ENCODE results near the gene PLAA. TPM values are rescaled to one million over a fixed set of nuclear protein-coding genes. Genes with fewer than 3 reads are reported as not detected.

The PLAA gene
- total RNA-seq, 2 experiments from 2014 or later, result 30.1 to 34.1 TPM

DNA sequence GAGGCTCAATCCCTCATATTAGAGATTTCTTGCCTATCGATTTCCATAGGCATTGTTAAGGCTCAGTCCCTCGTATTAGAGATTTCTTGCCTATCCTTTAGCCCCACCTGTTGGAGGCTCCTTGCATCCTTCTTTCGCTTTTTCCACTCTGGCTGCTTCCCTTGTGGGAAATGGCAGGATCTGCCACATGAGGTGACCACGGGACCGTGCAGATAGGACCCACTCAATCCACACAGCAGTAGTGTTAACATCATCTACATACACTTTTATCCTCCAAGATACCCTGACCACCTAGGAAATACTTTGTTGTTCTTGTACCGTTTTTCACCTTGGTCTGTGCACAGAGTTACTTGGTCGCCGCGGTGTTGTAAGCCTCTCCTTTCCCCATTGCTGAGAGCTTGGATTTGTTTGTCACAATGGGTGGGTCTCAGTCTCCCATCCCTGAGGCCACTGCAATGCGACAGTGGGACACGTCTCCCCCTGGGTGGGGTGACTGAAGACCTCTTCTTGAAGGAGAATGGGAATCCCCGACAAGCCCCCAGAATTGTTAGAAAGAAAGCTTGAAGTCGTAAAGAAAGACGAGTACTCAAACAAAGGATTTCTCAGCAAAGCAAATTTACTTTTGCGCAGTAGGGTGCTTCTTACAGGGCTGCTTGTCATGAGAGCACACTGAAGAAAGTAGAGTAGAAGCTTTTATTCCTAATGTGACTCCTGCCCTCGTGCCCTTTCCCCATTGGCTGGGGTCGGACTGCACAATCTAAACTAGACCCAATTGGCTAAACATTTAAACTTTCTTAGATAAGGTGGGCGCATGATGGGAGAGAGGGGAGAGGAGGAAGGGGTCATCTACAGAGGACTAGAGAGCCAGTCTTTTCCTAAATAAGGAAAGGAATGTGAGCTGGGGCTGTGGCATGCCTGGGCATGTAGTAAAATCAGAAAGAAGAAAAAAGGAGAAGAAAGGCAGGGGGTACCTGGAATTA is 29.0 kb upstream of the PLAA start:
- TF ChIP-seq CTCF (IDR thresholded peaks at IDR 0.05), result peak; percentile 34
- H3K4me1 ChIP-seq (ENCODE audit: insufficient read depth, low read length), result no peaks in the 10 kb centered on the region
- Mint-ChIP-seq H3K9me3 (no peaks in the 10 kb centered on the region), H3K27ac (no peak overlapping the region), H3K4me3 (no peak overlapping the region), H3K4me1 (ENCODE audit: low read depth) (no peaks in the 10 kb centered on the region), H3K27me3 (no peaks in the 10 kb centered on the region), H3K36me3 (ENCODE audit: low read depth) (peaks cover 16% of the 10 kb centered on the region)
- H3K27me3 ChIP-seq (ENCODE audit: control insufficient read depth in 1 of 2, insufficient read depth in 2 of 2, low read length in 2 of 2), result no peaks in the 10 kb centered on the region
- ATAC-seq (ENCODE audit: poor library complexity) (no peak), DNase-seq (peak in 4 of 14 experiments; percentile 22 to 49 (median 36))
- no peaks in the 10 kb centered on the region for H3K36me3 ChIP-seq (ENCODE audit: insufficient read depth, low read length)
- no peaks in the 10 kb centered on the region for H3K9me3 ChIP-seq (ENCODE audit: control insufficient read depth in 1 of 2, insufficient read depth in 1 of 2, low read length in 2 of 2)
- H3K27ac ChIP-seq (ENCODE audit: low read depth in 1 of 2, low read length in 2 of 2), result no peak overlapping the region
- CTCF ChIA-PET, result no interaction called here
- intact Hi-C loops (cut with DNase I, micrococcal nuclease), result loop anchor here in 1 of 2 experiments (2.0 kb wide), 1 partner anchor 231 kb away; no protein-coding TSS in a partner anchor
- POLR2A ChIA-PET, result no interaction called here
- H3K4me3 ChIP-seq (ENCODE audit: low read length), result no peak overlapping the region

DNA sequence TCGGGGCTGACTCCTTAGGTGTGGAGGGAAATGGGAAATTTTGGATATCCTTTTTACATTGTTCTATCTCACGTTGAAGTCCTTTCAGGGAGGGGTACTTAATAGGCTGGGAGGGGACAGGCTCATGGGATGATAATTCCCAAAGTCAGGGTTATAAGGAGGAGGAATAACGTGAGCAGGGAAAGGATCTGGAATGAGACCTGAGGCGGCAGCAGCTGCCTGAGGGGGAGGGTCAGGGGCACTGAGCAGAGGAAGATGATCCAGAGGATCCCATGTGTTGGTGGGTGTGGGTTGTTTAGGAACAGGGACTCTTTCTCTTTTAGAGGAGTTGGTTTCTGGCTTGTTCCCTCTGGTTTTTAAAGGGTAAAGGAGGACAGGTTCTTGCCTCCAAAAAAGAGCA is 27.9 kb upstream of the PLAA start:
- Mint-ChIP-seq H3K27me3 (no peaks in the 10 kb centered on the region), H3K27ac (no peak overlapping the region), H3K36me3 (ENCODE audit: low read depth) (peaks cover 10% of the 10 kb centered on the region), H3K9me3 (no peaks in the 10 kb centered on the region), H3K4me1 (ENCODE audit: low read depth) (no peaks in the 10 kb centered on the region), H3K4me3 (no peak overlapping the region)
- no peaks in the 10 kb centered on the region for H3K36me3 ChIP-seq (ENCODE audit: insufficient read depth, low read length)
- TF ChIP-seq CTCF (IDR thresholded peaks at IDR 0.05), result no peak
- ChIA-PET POLR2A (no interaction called here), CTCF (no interaction called here)
- H3K9me3 ChIP-seq (ENCODE audit: control insufficient read depth in 1 of 2, insufficient read depth in 1 of 2, low read length in 2 of 2), result no peaks in the 10 kb centered on the region
- H3K4me3 ChIP-seq (ENCODE audit: low read length), result no peak overlapping the region
- ATAC-seq (ENCODE audit: poor library complexity) (no peak), DNase-seq (no peak)
- no peak overlapping the region for H3K27ac ChIP-seq (ENCODE audit: low read depth in 1 of 2, low read length in 2 of 2)
- intact Hi-C loops (cut with DNase I, micrococcal nuclease), result loop anchor here (1.0 to 2.0 kb wide), 2 partner anchors 230 to 231 kb away; no protein-coding TSS in a partner anchor
- H3K27me3 ChIP-seq (ENCODE audit: control insufficient read depth in 1 of 2, insufficient read depth in 2 of 2, low read length in 2 of 2), result no peaks in the 10 kb centered on the region
- no peaks in the 10 kb centered on the region for H3K4me1 ChIP-seq (ENCODE audit: insufficient read depth, low read length)

DNA sequence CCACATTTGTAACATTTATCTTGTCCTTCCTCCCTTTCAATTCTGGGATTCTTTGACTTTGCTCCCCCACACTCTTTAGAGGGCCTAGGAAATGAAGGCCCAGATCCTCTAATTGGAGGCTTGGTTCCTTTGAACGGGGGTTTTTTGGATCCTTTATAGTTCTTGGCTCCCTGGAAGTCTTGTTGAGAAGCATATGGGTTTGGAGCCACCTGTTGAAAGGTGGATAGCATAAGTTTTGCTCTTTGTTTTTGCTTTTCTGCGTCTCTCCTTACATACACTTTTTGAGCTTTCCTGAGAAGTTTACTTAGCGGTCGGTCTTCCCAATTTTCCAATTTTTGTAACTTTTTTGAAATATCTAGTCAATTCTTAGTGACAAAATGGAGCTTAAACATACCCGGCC is 26.9 kb upstream of the PLAA start:
- Mint-ChIP-seq H3K4me1 (ENCODE audit: low read depth) (no peaks in the 10 kb centered on the region), H3K36me3 (ENCODE audit: low read depth) (peaks cover 10% of the 10 kb centered on the region), H3K9me3 (no peaks in the 10 kb centered on the region), H3K27ac (no peak overlapping the region), H3K4me3 (no peak overlapping the region), H3K27me3 (no peaks in the 10 kb centered on the region)
- Histone ChIP-seq H3K4me1 (ENCODE audit: insufficient read depth, low read length) (no peaks in the 10 kb centered on the region), H3K36me3 (ENCODE audit: insufficient read depth, low read length) (no peaks in the 10 kb centered on the region), H3K4me3 (ENCODE audit: low read length) (no peak overlapping the region), H3K27ac (ENCODE audit: low read depth in 1 of 2, low read length in 2 of 2) (no peak overlapping the region), H3K27me3 (ENCODE audit: control insufficient read depth in 1 of 2, insufficient read depth in 2 of 2, low read length in 2 of 2) (no peaks in the 10 kb centered on the region), H3K9me3 (ENCODE audit: control insufficient read depth in 1 of 2, insufficient read depth in 1 of 2, low read length in 2 of 2) (no peaks in the 10 kb centered on the region)
- TF ChIP-seq CTCF (IDR thresholded peaks at IDR 0.05), result no peak
- CTCF ChIA-PET, result interaction anchor here (1.4 kb wide), 1 partner anchor 82 kb away, joined by 3 read pairs; the partner anchor contains the start of gene CAAP1
- intact Hi-C loops (cut with DNase I, micrococcal nuclease), result loop anchor here (1.0 to 2.0 kb wide), 2 partner anchors 229 to 230 kb away; no protein-coding TSS in a partner anchor
- POLR2A ChIA-PET, result no interaction called here
- ATAC-seq (ENCODE audit: poor library complexity) (no peak), DNase-seq (no peak)
